Renal cortex interstitium (tissue), 11 donors: ENCODE data around the gene LINGO1. TPM values are rescaled to one million over a fixed set of nuclear protein-coding genes. Genes with fewer than 3 reads are reported as not detected.

Experiments
- DNase-seq, 11 donors: peaks; one replicate each; pipeline ENCODE4 v3.0.0-alpha.2; 2013; ENCODE audit warnings: low read depth in 9 of 11, low spot score in 4 of 11; ENCODE audit errors: extremely low read depth in 1 of 11
- polyA plus RNA-seq, 3 donors: library from polyadenylated mRNA; unstranded; fragments of 120-200 nt; gene quantifications; one replicate each; pipeline ENCODE4 v1.2.1, GENCODE V29; 2013; ENCODE audit not compliant: insufficient read length in 3 of 3

The LINGO1 gene
- polyA plus RNA-seq, 3 donors: 12.3 to 20.8 (median 14.4) TPM

- DNase-seq: no peak
These were observed 48.5 kb downstream of the LINGO1 start for GRCh38 chr15:77584201-77584600.

GRCh38 chr15:77582763-77583162 lies 49.9 kb downstream of the LINGO1 start:
- no peak for DNase-seq

GRCh38 chr15:77581896-77582569 lies 50.7 kb downstream of the LINGO1 start:
- DNase-seq: no peak

- DNase-seq: no peak
These were observed 51.6 kb downstream of the LINGO1 start for GRCh38 chr15:77580996-77581682.

- DNase-seq: no peak
These were observed 53.1 kb downstream of the LINGO1 start for GRCh38 chr15:77579498-77580188.

- no peak for DNase-seq
These were observed 53.9 kb downstream of the LINGO1 start for GRCh38 chr15:77578641-77579372.

GRCh38 chr15:77577366-77577950 lies 55.3 kb downstream of the LINGO1 start:
- DNase-seq: no peak

- no peak for DNase-seq
These were observed 56.2 kb downstream of the LINGO1 start for GRCh38 chr15:77576538-77576937.

- no peak for DNase-seq
These were observed 57.3 kb downstream of the LINGO1 start for GRCh38 chr15:77575203-77575934.

- no peak for DNase-seq
These were observed 58.0 kb downstream of the LINGO1 start for GRCh38 chr15:77574521-77575202.

GRCh38 chr15:77573802-77574201 lies 58.9 kb downstream of the LINGO1 start:
- DNase-seq: no peak

GRCh38 chr15:77572186-77572585 lies 60.5 kb downstream of the LINGO1 start:
- no peak for DNase-seq

- no peak for DNase-seq
These were observed 61.0 kb downstream of the LINGO1 start for GRCh38 chr15:77571741-77572140.

- DNase-seq: no peak
These were observed 61.5 kb downstream of the LINGO1 start for GRCh38 chr15:77571181-77571580.

- peak in 7 of 11 donors; percentile 53 to 80 (median 67) for DNase-seq
These were observed 63.0 kb downstream of the LINGO1 start for GRCh38 chr15:77569729-77570125.

- no peak for DNase-seq
These were observed 63.6 kb downstream of the LINGO1 start for GRCh38 chr15:77568973-77569728.
